Spleen (tissue), 11 donors: ENCODE results near the gene LDLRAD4. TPM values are rescaled to one million over a fixed set of nuclear protein-coding genes. Genes with fewer than 3 reads are reported as not detected.

ENCODE experiments used
- DNase-seq: peaks from one replicate; pipeline ENCODE4 v3.0.0-alpha.2; 2020
- H3K27ac ChIP-seq, 8 donors: fragments of 200-600 bp; sonication (generic) in 7 of 8; 1 replicate in 4 of 8; 2 replicates in 4 of 8; pipeline versions ENCODE4 v1.5.0 to v1.8.0; 2016 to 2021; ENCODE audit warnings: inconsistent platforms in 4 of 8, mild to moderate bottlenecking in 4 of 8, moderate library complexity in 1 of 8
- H3K27me3 ChIP-seq, 7 donors: fragments of 200-600 bp; sonication (generic) in 6 of 7; replicated peaks in 1 of 7; 1 replicate in 4 of 7; 2 replicates in 3 of 7; pipeline versions ENCODE4 v1.5.0 to v1.8.0; 2016 to 2021; ENCODE audit warnings: inconsistent platforms in 3 of 7, mild to moderate bottlenecking in 1 of 7
- H3K36me3 ChIP-seq, 6 donors: fragments of 200-600 bp; sonication (generic) in 5 of 6; 1 replicate in 4 of 6; 2 replicates in 2 of 6; pipeline versions ENCODE4 v1.5.0 to v1.8.0; 2016 to 2021; ENCODE audit warnings: inconsistent platforms in 2 of 6
- H3K4me1 ChIP-seq, 6 donors: fragments of 200-600 bp; sonication (generic) in 5 of 6; 1 replicate in 3 of 6; 2 replicates in 3 of 6; pipeline versions ENCODE4 v1.5.0 to v1.8.0; 2016 to 2021; ENCODE audit warnings: inconsistent platforms in 3 of 6
- H3K4me3 ChIP-seq, 8 donors: fragments of 200-600 bp; sonication (generic) in 7 of 8; 1 replicate in 4 of 8; 2 replicates in 4 of 8; pipeline versions ENCODE4 v1.5.0 to v1.8.0; 2016 to 2021; ENCODE audit warnings: inconsistent platforms in 4 of 8, mild to moderate bottlenecking in 4 of 8, moderate library complexity in 2 of 8
- H3K9me3 ChIP-seq, 8 donors: fragments of 200-600 bp; sonication (generic) in 7 of 8; 1 replicate in 4 of 8; 2 replicates in 4 of 8; pipeline versions ENCODE4 v1.5.0 to v1.8.0; 2016 to 2021; ENCODE audit warnings: inconsistent platforms in 4 of 8
- POLR2A ChIP-seq, 3 donors: fragments of 450-650 bp; IDR thresholded peaks; one replicate each; pipeline ENCODE4 v1.5.1; 2017; ENCODE audit warnings: antibody characterized with exemption in 3 of 3, mild to moderate bottlenecking in 1 of 3
- POLR2AphosphoS5 ChIP-seq, 3 donors: sonication (generic); formaldehyde crosslinking; IDR thresholded peaks; one replicate each; pipeline ENCODE4 v1.5.1; 2017; ENCODE audit warnings: antibody characterized with exemption in 3 of 3
- WGBS, 5 donors: extraction: QIAGEN DNeasy Blood & Tissue Kit in 3 of 5; methylation state at CpG; one replicate each; pipeline versions ENCODE4 v1.1.5 to v1.1.7; 2013 to 2018; 5-methylcytosine and 5-hydroxymethylcytosine counted together
- intact Hi-C: fragments of 100-400 bp; cut with DNase I; formaldehyde crosslinking; loops from one replicate; pipeline ENCODE4 v1.15.0; 2023; ENCODE audit warnings: low total_unique reads
- polyA plus RNA-seq, 3 donors: library from polyadenylated mRNA; stranded (reverse); fragments of 200-250 nt; gene quantifications; one replicate each; pipeline ENCODE4 v1.2.1, GENCODE V29; 2013
- total RNA-seq, 7 donors: library from RNA; depleted of rRNA in 3 of 7; stranded (reverse); fragments of >200 nt in 3 of 7; fragmentation: NEBNext Ultra II Directional in 4 of 7; extraction: Animal tissue kit (Norgen Biotek cat#: 25700) in 4 of 7; gene quantifications; one replicate each; pipeline versions ENCODE4 v1.1.0 to v1.2.1, GENCODE V29; 2016 to 2021
- TF ChIP-seq, protein P1 (sequence below), 11 experiments: fragments of 200-600 bp in 7 of 11; fragments of 450-650 bp in 4 of 11; sonication (generic) in 4 of 11; IDR thresholded peaks in 8 of 11; conservative IDR thresholded peaks in 3 of 11; 1 replicate in 7 of 11; 2 replicates in 4 of 11; pipeline versions ENCODE4 v1.4.0 to v1.8.0; 2016 to 2021; ENCODE audit warnings: antibody characterized with exemption in 11 of 11, inconsistent platforms in 4 of 11, mild to moderate bottlenecking in 1 of 11
- donor health status: healthy with polysubstance abuse.
- donor health status: DM: no; HTN: no; CAD: no; lungs with moderate emphysema.
- donor health status: DM: no; HTN: no; CAD: no.
- donor health status: Bipolar disorder and iron deficiency.
- donor health status: healthy.
- donor health status: DM: no; HTN: no; CAD: no.
- donor health status: DM: yes; HTN: yes; CAD: no.

Gene LDLRAD4
- total and polyA plus RNA-seq, 10 donors = 4.5 to 80.8 (median 46.4) TPM

DNA sequence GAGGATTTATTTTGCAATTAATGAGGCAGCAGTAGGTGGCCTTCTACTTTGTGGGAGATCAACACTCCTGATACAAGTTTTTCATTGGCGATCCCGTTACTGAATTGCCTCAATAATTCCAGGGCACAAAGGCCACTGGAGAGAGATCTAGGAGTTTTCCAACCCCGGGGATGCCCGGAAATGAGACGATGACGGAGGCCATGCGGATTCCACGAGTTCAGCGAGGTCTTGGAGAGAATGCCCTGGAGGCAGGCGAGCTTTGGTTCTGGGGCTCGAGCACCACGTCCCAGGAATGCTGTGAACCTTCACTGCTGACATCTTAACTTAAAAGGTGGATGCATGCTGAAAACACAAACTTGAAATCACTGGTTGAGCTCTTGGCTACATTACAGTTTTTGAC is 74.2 kb downstream of the LDLRAD4 start:
- Histone ChIP-seq H3K4me3 (no peak overlapping the region), H3K27me3 (no peaks in the 10 kb centered on the region), H3K27ac (no peak overlapping the region), H3K4me1 (peaks cover 0 to under 1% (median 0%) of the 10 kb centered on the region in 6 donors), H3K9me3 (no peaks in the 10 kb centered on the region), H3K36me3 (no peaks in the 10 kb centered on the region)
- no peak for TF ChIP-seq POLR2AphosphoS5 (IDR thresholded peaks at IDR 0.05)
- TF ChIP-seq, protein P1, sequence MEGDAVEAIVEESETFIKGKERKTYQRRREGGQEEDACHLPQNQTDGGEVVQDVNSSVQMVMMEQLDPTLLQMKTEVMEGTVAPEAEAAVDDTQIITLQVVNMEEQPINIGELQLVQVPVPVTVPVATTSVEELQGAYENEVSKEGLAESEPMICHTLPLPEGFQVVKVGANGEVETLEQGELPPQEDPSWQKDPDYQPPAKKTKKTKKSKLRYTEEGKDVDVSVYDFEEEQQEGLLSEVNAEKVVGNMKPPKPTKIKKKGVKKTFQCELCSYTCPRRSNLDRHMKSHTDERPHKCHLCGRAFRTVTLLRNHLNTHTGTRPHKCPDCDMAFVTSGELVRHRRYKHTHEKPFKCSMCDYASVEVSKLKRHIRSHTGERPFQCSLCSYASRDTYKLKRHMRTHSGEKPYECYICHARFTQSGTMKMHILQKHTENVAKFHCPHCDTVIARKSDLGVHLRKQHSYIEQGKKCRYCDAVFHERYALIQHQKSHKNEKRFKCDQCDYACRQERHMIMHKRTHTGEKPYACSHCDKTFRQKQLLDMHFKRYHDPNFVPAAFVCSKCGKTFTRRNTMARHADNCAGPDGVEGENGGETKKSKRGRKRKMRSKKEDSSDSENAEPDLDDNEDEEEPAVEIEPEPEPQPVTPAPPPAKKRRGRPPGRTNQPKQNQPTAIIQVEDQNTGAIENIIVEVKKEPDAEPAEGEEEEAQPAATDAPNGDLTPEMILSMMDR (IDR thresholded peaks at IDR 0.05 in 8 of 11, conservative IDR thresholded peaks at IDR 0.05 in 3 of 11) = no peak
- TF ChIP-seq POLR2A (IDR thresholded peaks at IDR 0.05) = no peak
- 92 to 95% (median 94%) methylated on average over 12 of the region's 12 CpGs for WGBS, 5 donors
- no peak for DNase-seq
- intact Hi-C loops = no loop called here

DNA sequence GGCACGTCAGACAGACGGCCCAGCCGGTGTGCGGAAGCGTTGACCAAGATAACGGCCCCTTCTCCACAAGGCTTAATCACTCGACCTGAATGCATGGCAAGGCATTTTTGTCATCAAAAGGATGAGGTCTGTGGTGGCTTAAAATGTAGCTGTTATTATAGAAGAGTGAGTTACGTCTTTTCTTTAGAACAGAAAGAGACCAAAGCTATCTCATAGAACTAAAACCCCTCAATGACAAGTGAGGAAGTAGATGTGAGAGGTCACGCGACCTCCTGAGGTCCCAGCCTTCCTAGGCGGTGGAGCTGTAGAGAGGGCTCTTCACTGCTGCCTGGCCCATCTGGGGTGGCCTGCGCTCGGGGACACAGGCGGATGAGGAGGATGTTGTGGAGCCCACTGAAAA is 75.7 kb downstream of the LDLRAD4 start:
- 83 to 94% (median 89%) methylated on average over 14 of the region's 14 CpGs for WGBS, 5 donors
- no peaks in the 10 kb centered on the region for H3K27me3 ChIP-seq
- no peak overlapping the region for H3K27ac ChIP-seq
- no peak overlapping the region for H3K4me3 ChIP-seq
- H3K4me1 ChIP-seq = no peaks in the 10 kb centered on the region
- TF ChIP-seq POLR2AphosphoS5 (IDR thresholded peaks at IDR 0.05) (no peak), POLR2A (IDR thresholded peaks at IDR 0.05) (no peak)
- TF ChIP-seq, protein P1 (IDR thresholded peaks at IDR 0.05 in 8 of 11, conservative IDR thresholded peaks at IDR 0.05 in 3 of 11) = no peak
- intact Hi-C loops = no loop called here
- no peaks in the 10 kb centered on the region for H3K36me3 ChIP-seq
- H3K9me3 ChIP-seq = no peaks in the 10 kb centered on the region
- no peak for DNase-seq

DNA sequence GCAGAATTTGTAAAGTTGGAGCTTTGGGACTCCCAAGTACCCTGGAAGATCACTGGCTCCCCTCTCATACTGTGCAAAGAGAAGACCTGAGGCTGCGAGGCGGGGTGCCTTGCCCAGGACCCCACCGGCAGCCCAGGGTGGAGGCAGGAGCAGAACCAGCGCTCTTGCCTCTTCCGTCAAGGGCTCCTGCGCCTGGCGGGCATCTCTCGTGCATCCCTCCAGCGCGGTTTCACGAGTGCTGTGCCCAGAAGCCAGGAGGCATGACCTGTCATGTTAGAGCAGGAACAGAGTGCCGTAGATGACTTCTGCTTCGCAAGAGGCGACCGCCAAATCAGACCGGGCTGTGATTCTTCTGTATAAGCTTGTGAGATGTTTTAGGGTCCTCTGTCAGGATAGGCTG is 77.3 kb downstream of the LDLRAD4 start:
- no peak for TF ChIP-seq POLR2AphosphoS5 (IDR thresholded peaks at IDR 0.05)
- Histone ChIP-seq H3K9me3 (no peaks in the 10 kb centered on the region), H3K4me3 (no peak overlapping the region), H3K4me1 (peaks cover 0 to 9% (median 3%) of the 10 kb centered on the region in 6 donors), H3K27ac (no peak overlapping the region), H3K27me3 (no peaks in the 10 kb centered on the region), H3K36me3 (no peaks in the 10 kb centered on the region)
- 83 to 96% (median 91%) methylated on average over 15 to 16 of the region's 16 CpGs for WGBS, 5 donors
- intact Hi-C loops = no loop called here
- no peak for DNase-seq

DNA sequence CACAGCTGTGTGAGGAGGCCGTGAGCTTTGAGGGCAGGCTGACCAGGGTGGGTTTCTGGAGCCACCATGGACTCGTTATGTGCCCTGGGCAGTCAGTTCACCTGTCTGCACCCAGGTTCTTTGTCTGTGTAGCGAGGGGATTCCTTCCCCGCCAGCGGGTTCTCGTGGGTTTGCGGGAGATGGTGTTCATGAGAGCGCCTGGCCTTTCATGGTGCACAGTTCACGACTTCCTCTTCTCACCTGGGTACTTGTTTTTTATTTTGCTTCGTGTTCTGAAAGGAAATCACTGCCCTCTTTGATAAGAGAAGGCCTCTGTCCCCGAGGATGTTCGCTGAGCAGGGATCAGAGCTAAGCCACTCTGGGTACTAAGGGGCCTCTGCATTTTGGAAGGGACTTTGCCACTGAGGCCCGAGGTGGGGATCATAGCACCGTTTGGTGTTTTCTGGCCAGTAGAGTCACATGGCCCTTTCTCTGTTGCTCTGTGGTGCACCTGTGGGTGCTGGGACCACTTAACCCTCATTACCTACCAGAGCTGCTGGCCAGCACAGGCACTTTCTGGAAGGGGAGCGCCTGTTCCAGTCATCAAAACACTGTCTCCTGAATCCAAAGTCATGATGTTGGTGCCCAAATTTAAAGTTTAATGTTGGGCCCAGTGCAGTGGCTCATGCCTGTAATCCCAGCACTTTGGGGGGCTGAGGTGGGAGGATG is 78.5 kb downstream of the LDLRAD4 start:
- 70 to 87% (median 80%) methylated on average over 13 to 15 of the region's 15 CpGs for WGBS, 5 donors
- no peak for DNase-seq
- H3K4me3 ChIP-seq = no peak overlapping the region
- H3K36me3 ChIP-seq = no peaks in the 10 kb centered on the region
- no peaks in the 10 kb centered on the region for H3K9me3 ChIP-seq
- intact Hi-C loops = no loop called here
- no peaks in the 10 kb centered on the region for H3K27me3 ChIP-seq
- TF ChIP-seq, protein P1 (IDR thresholded peaks at IDR 0.05 in 8 of 11, conservative IDR thresholded peaks at IDR 0.05 in 3 of 11) = no peak
- no peak for TF ChIP-seq POLR2AphosphoS5 (IDR thresholded peaks at IDR 0.05)
- TF ChIP-seq POLR2A (IDR thresholded peaks at IDR 0.05) = no peak
- H3K27ac ChIP-seq = no peak overlapping the region
- H3K4me1 ChIP-seq = peaks cover 0 to 12% (median 4%) of the 10 kb centered on the region in 6 donors
